GM12801 (cell line): ENCODE data around the gene OAF.

Experiments used
- CTCF ChIP-seq: IDR thresholded peaks from one replicate; pipeline ENCODE4 v1.5.1; 2011; ENCODE audit warnings: control low read depth; ENCODE audit not compliant: insufficient read length; ENCODE audit errors: extremely low read depth

The OAF gene

GRCh38 chr11:120185706-120186455, 25.0 kb upstream of the OAF start:
- no peak for TF ChIP-seq CTCF

GRCh38 chr11:120186456-120186773, 24.4 kb upstream of the OAF start:
- TF ChIP-seq CTCF, result no peak

GRCh38 chr11:120186774-120187591, 23.8 kb upstream of the OAF start:
- TF ChIP-seq CTCF, result no peak

- no peak for TF ChIP-seq CTCF
These were observed 22.5 kb upstream of the OAF start for GRCh38 chr11:120188371-120188770.

GRCh38 chr11:120188811-120189455, 21.9 kb upstream of the OAF start:
- TF ChIP-seq CTCF, result no peak

- TF ChIP-seq CTCF, result no peak
These were observed 19.8 kb upstream of the OAF start for GRCh38 chr11:120191058-120191457.

GRCh38 chr11:120192831-120193625, 17.8 kb upstream of the OAF start:
- no peak for TF ChIP-seq CTCF
